Muscle layer of duodenum (tissue), 2 donors: ENCODE data around the gene KRT33A.
"Not testable (repeated sequence)": the region's sequence is repeated elsewhere in the genome, so short reads cannot be mapped to it uniquely, and the experiment has no call there.

Source experiments
- H3K27ac ChIP-seq: one replicate; pipeline ENCODE4 v1.7.0; 2013; ENCODE audit warnings: mild to moderate bottlenecking, low read length
- H3K27me3 ChIP-seq: one replicate; pipeline ENCODE4 v1.7.0; 2013; ENCODE audit warnings: low read depth, mild to moderate bottlenecking, control low read depth, low read length
- H3K36me3 ChIP-seq, 2 donors: one replicate each; pipeline ENCODE4 v1.7.0; 2013; ENCODE audit warnings: low read length in 2 of 2, control low read depth in 1 of 2, mild to moderate bottlenecking in 1 of 2; ENCODE audit not compliant: insufficient read depth in 2 of 2, control insufficient read depth in 1 of 2
- H3K4me1 ChIP-seq, 2 donors: one replicate each; pipeline ENCODE4 v1.7.0; 2013; ENCODE audit warnings: low read length in 2 of 2, mild to moderate bottlenecking in 2 of 2, control low read depth in 1 of 2, moderate library complexity in 1 of 2; ENCODE audit not compliant: insufficient read depth in 2 of 2, control insufficient read depth in 1 of 2
- H3K4me3 ChIP-seq, 2 donors: one replicate each; pipeline ENCODE4 v1.7.0; 2013; ENCODE audit warnings: low read length in 2 of 2, low read depth in 1 of 2, mild to moderate bottlenecking in 1 of 2
- H3K9me3 ChIP-seq, 2 donors: one replicate each; pipeline ENCODE4 v1.7.0; 2013; ENCODE audit warnings: low read length in 2 of 2, control low read depth in 1 of 2, mild to moderate bottlenecking in 1 of 2; ENCODE audit not compliant: control insufficient read depth in 1 of 2
- donor health status: healthy.

KRT33A gene

DNA sequence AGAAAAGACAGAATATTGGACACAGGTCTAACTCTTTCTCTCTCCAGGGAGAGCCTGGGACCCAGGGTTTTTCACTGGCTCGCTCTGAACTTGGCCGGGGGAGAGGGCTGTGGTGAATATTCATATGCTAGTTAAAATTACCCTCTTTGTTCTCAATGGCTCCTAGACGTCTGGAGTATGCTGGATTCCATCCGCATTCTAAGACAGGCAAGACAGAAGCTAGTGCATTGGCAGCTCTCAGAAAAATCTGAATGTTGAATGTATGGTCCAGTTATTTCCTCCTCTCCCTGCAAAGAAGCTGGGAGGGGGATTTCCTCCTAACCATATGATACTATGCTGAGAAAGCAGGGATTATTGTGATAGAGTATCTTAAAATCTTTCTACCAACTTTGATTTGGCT, 37.0 kb upstream of the KRT33A start:
- no peak overlapping the region for H3K4me3 ChIP-seq
- H3K4me1 ChIP-seq = no peaks in the 10 kb centered on the region
- H3K27me3 ChIP-seq = no peaks in the 10 kb centered on the region
- peaks cover 0 to 19% of the 10 kb centered on the region in 2 donors for H3K9me3 ChIP-seq
- no peak overlapping the region for H3K27ac ChIP-seq
- no peaks in the 10 kb centered on the region for H3K36me3 ChIP-seq

DNA sequence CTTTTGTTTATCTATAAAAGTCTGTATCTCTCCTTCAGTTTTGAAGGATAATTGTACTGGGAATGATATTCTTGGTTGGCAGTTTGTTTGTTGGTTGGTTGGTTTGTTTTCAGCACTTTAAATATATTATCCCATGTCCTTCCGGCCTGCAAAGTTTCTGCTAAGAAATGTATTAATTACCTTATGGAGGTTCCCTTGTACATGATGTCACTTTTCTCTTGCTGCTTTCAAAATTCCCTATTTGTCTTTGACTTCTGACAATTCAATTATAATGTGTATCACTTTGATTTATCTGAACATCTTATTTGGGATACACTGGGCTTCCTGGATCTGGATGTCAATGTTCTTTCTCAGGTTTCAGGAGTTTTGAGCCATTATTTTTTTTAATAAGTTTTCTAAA, 35.6 kb upstream of the KRT33A start:
- no peak overlapping the region for H3K4me3 ChIP-seq
- no peaks in the 10 kb centered on the region for H3K27me3 ChIP-seq
- no peaks in the 10 kb centered on the region for H3K4me1 ChIP-seq
- no peaks in the 10 kb centered on the region for H3K36me3 ChIP-seq
- no peak overlapping the region for H3K27ac ChIP-seq
- peaks cover 0 to 19% of the 10 kb centered on the region in 2 donors for H3K9me3 ChIP-seq

DNA sequence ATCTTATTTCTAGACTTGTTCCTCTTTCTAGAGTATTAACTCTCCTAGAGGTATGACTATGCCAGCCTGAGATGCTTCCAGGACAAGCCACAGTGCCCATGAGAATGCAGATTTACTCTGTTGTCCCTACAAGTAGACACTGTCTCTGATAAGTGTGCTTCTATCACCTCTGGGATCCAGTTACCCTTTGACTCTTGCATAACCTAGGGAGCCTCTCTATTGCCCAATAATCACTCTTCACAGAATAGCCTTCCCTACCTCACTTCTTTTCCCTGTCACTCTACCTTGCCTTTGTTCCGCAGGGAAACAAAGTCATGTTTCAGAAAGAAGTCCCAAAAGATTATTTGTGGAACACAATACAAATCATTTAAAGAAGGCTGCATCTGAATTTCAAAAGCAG, 33.1 kb upstream of the KRT33A start:
- H3K27ac ChIP-seq = no peak overlapping the region

DNA sequence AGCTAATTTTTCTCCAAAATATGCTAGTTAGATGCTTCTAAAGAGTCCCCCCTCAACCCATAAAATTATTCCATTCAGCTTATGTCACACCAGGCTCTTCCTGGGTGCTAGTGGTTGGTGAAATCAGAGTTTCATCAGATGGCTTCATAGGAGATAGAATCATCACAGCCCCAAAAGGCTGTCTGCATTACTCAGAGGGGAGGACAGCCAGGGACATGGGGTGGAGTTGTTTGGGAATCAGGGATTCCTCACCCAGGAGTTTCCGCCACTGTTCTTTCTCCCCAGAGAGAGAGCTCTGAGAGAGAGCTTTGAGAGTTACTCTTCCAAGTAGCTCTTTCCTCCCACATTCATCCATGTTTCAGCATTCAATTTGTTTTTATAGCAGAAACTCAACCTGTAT, 31.8 kb upstream of the KRT33A start:
- Histone ChIP-seq H3K9me3 (peaks cover 0 to 13% of the 10 kb centered on the region in 2 donors), H3K36me3 (no peaks in the 10 kb centered on the region), H3K27me3 (no peaks in the 10 kb centered on the region), H3K27ac (no peak overlapping the region), H3K4me3 (no peak overlapping the region), H3K4me1 (no peaks in the 10 kb centered on the region)

More for the DNA sequence above, 33.1 kb upstream of the KRT33A start:
- peaks cover 0 to 19% of the 10 kb centered on the region in 2 donors for H3K9me3 ChIP-seq
- H3K36me3 ChIP-seq = no peaks in the 10 kb centered on the region
- H3K27me3 ChIP-seq = no peaks in the 10 kb centered on the region
- H3K4me1 ChIP-seq = no peaks in the 10 kb centered on the region
- H3K4me3 ChIP-seq = no peak overlapping the region

DNA sequence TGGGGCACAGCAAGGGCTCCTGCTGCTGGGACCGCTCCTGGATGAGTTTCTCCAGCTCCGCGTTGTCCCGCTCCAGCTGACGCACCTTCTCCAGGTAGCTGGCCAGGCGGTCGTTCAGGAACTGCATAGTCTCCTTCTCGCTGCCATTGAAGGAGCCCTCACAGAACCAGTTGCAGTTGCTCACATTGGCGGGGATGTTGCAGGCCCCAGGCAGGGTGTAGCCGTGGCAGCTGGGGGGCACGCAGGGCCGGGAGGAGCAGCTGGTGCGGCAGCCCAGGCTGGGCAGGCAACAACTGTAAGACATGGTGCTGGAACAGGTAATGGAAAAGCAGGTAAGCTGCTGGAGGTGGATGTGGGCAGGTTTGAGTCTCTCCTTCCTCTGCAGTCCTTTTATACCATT, 31.3 kb upstream of the KRT33A start, which contains the start of gene KRT34:
TSS of gene KRT34 (minus strand) at position 364 of the 400 bp plus-strand sequence. CDS start at position 304, 60 bp downstream.
- H3K4me3 ChIP-seq, H3K27ac ChIP-seq, H3K4me1 ChIP-seq, H3K36me3 ChIP-seq, H3K9me3 ChIP-seq, H3K27me3 ChIP-seq: not testable (repeated sequence)

DNA sequence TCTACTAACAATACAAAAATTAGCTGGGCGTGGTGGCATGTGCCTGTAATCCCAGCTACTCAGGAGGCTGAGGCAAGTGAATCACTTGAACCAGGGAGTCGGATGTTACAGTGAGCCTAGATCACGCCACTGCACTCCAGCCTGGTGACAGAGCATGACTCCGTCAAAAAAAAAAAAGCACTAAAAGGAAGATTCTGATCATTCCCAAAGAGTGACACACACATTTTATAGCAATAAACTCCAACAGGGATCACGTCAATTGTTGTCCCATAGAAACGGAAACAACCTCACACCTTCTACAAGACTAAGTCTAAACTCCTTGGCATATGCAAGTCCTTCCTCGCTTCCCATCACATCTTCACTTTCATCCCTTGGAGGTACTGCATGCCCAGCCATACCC, 29.5 kb upstream of the KRT33A start:
- not testable (repeated sequence) for H3K4me3 ChIP-seq, H3K36me3 ChIP-seq, H3K9me3 ChIP-seq, H3K4me1 ChIP-seq, H3K27me3 ChIP-seq, H3K27ac ChIP-seq

DNA sequence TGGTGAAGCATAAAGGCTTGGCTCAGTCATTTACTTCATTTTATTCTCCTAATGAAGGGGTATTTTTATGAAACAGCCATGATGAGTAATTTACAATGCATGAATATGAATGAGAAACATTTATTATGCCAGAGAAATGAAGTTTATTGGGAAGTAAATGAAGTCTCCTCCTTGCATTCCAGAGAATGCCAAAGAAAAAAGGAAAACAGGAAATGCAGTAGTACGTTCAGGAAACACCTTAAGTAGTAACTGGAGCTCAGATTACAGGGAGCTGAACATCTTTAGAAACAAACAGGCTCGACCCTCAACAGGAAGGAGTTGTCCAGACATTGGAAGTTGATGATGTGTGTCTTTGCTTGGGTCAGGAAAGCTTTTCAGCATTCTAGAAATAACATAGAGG, 26.9 kb upstream of the KRT33A start:
- H3K4me1 ChIP-seq = no peaks in the 10 kb centered on the region
- peaks cover 0 to 3% of the 10 kb centered on the region in 2 donors for H3K9me3 ChIP-seq
- no peaks in the 10 kb centered on the region for H3K36me3 ChIP-seq
- H3K27me3 ChIP-seq = no peaks in the 10 kb centered on the region
- H3K4me3 ChIP-seq = no peak overlapping the region
- H3K27ac ChIP-seq = no peak overlapping the region

DNA sequence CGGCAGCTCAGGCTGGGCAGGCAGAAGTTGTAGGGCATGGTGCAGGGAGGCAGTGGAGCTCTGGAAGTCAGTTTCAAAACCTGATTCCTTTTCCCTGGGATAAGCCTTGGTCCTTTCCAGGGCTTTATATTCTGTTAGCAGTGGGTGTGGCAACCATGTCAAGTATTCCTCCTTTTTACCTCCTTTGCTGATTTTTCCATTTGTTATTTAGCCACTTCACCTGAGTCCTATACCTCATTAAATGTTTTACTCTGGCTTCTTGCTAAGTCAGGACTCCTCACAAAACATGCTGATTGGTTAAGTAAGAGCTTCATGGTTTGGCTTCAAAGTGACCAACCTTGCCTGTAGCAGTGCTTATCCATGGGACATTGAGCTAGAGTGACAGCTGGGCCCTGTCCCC, 19.1 kb upstream of the KRT33A start, which contains the start of gene KRT33B:
TSS of gene KRT33B (minus strand) at position 101 of the 400 bp plus-strand sequence. CDS start at position 38, 63 bp downstream.
- Histone ChIP-seq H3K9me3 (peaks cover 0 to 3% of the 10 kb centered on the region in 2 donors), H3K27me3 (no peaks in the 10 kb centered on the region), H3K27ac (no peak within 1 kb of the TSS), H3K4me3 (no peak within 1 kb of the TSS), H3K36me3 (no peaks in the 10 kb centered on the region), H3K4me1 (no peaks in the 10 kb centered on the region)

DNA sequence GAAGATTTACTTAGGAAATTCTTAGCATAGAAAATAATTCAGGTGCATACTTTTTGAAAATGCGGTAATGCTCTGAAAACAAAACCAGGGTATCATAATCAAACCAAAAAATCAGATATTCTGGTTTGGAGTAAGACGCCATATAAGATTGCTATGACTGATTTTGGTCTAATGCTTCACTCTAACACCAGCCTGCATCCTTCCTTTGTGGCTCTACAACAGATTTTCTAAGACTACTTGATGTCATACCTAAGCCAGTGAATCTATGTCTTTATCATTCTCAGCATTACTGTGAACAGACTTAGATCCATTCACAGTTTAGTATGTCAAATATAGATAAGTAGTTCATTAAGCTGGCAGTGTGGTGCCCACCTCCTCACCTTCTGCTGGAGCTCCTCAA, 18.4 kb upstream of the KRT33A start:
- H3K4me1 ChIP-seq = no peaks in the 10 kb centered on the region
- H3K27ac ChIP-seq = no peak overlapping the region
- H3K36me3 ChIP-seq = no peaks in the 10 kb centered on the region
- H3K9me3 ChIP-seq = no peaks in the 10 kb centered on the region
- H3K4me3 ChIP-seq = no peak overlapping the region
- H3K27me3 ChIP-seq = no peaks in the 10 kb centered on the region

DNA sequence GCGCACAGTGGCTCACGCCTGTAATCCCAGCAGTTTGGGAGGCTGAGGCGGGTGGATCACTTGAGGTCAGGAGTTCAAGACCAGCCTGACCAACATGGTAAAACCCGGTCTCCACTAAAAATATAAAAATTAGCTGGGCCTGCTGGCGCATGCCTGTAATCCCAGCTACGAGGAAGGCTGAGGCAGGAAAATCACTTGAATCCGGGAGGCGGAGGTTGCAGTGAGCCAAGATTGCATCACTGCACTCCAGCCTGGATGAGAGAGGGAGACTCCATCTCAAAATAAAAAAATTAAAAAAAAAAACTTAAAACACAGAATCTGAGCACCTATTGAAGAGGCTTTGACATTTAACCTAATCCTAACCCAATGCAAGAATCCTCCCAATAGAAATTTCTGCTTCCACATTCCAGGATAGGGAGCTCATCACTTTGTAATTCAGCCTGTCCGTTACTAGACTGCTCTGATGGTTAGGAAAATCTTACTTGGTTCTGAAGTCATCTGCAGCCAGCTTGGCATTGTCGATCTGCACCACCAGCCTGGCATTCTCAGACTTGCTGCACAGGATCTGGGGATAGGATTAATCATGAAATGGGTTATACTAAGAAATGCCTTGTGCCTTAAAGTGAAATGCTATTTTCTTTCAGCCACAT, 16.9 kb upstream of the KRT33A start:
- H3K27ac ChIP-seq = no peak overlapping the region

DNA sequence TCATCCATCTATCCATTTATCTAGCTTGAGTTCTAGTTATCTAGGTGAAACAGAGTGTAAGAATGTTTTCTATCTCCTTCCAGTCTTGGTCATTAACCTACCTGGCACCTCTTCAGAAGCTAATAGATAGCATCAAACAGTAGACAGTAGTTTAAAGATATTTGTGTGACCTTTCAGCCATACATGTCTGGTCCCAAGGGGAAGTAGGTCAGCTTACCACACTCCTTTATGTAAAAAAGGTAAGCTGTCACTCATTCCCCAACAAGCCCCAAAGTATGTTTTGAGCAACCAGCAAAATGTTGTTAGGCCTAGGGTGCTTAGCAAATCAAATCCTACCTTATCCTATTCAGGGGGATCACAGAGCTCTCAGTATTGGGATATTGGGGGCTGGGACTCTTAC, 15.4 kb upstream of the KRT33A start:
- Histone ChIP-seq H3K4me1 (no peaks in the 10 kb centered on the region), H3K27me3 (no peaks in the 10 kb centered on the region), H3K9me3 (no peaks in the 10 kb centered on the region)

More for the DNA sequence above, 16.9 kb upstream of the KRT33A start:
- H3K9me3 ChIP-seq = no peaks in the 10 kb centered on the region
- H3K27me3 ChIP-seq = no peaks in the 10 kb centered on the region
- H3K4me1 ChIP-seq = no peaks in the 10 kb centered on the region
- H3K4me3 ChIP-seq = no peak overlapping the region
- no peaks in the 10 kb centered on the region for H3K36me3 ChIP-seq

DNA sequence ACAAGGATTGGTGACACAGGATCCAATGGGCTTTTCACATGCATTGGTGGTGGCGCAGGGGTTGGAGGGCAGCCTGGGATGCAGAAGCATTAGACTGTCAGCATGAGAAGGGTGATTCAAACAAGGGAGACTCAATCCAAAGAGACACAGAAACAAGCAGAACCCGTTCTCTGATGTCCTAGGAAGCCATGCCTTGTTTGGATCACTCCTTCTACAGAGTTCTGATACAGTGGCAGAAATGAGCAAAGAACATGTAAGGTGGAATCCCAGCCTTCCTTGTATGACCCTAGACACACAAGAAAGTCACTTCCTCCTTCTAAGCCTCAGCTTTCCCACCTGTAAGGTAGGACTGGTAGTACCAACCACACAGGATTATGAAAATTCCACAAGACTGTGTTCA, 13.3 kb upstream of the KRT33A start:
- Histone ChIP-seq H3K9me3 (no peaks in the 10 kb centered on the region), H3K27ac (no peak overlapping the region), H3K4me3 (no peak overlapping the region), H3K27me3 (no peaks in the 10 kb centered on the region), H3K36me3 (no peaks in the 10 kb centered on the region), H3K4me1 (no peaks in the 10 kb centered on the region)

More for the DNA sequence above, 15.4 kb upstream of the KRT33A start:
- H3K27ac ChIP-seq = no peak overlapping the region
- H3K36me3 ChIP-seq = no peaks in the 10 kb centered on the region
- H3K4me3 ChIP-seq = no peak overlapping the region
